PC-9 (cell line): ENCODE results near the gene ANGPTL3. TPM values are rescaled to one million over a fixed set of nuclear protein-coding genes. Genes with fewer than 3 reads are reported as not detected.

Experiments used
- BruUV-seq: library from RNA; stranded (reverse); fragments of 400-500 nt; replicated peaks from 2 replicates; lab custom pipeline; 2021; lab: Mats Ljungman, UMichigan
- CTCF ChIA-PET: fragments of 300-600 bp; sonication (Branson Sonifier 250); formaldehyde crosslinking; loops from one replicate; lab custom pipeline; 2022; ENCODE audit warnings: antibody characterized with exemption; lab: Charles Lee
- POLR2A ChIA-PET: fragments of 300-600 bp; sonication (Branson Sonifier 250); formaldehyde crosslinking; loops from one replicate; lab custom pipeline; 2022; ENCODE audit warnings: antibody characterized with exemption; ENCODE audit not compliant: unreplicated experiment; lab: Charles Lee
- DNase-seq, 2 experiments: peaks; one replicate each; pipeline versions ENCODE4 v3.0.0 to v3.0.0-alpha.2; 2015 to 2022; ENCODE audit warnings: mixed read lengths in 1 of 2
- H2AFZ ChIP-seq: fragments of 200-600 bp; sonication (generic); 2 replicates; pipeline ENCODE4 v1.8.1; 2017; ENCODE audit warnings: antibody characterized with exemption
- H3F3A ChIP-seq: fragments of 200-600 bp; sonication (generic); 2 replicates; pipeline ENCODE4 v1.8.1; 2017; ENCODE audit warnings: antibody characterized with exemption, mild to moderate bottlenecking, low read depth; ENCODE audit not compliant: insufficient read depth
- H3K27ac ChIP-seq: fragments of 200-600 bp; sonication (generic); 2 replicates; pipeline ENCODE4 v1.6.1; 2016; ENCODE audit warnings: mixed run types
- H3K27me3 ChIP-seq: fragments of 200-600 bp; sonication (generic); 2 replicates; pipeline ENCODE4 v1.6.1; 2016; ENCODE audit warnings: low read depth, mixed run types; ENCODE audit not compliant: insufficient read depth
- H3K36me3 ChIP-seq: fragments of 200-600 bp; sonication (generic); 2 replicates; pipeline ENCODE4 v1.6.1; 2016; ENCODE audit warnings: low read depth, mixed run types
- H3K4me1 ChIP-seq: fragments of 200-600 bp; sonication (generic); replicated peaks from 2 replicates; pipeline ENCODE4 v1.6.1; 2016; ENCODE audit warnings: mixed run types; ENCODE audit not compliant: insufficient read depth
- H3K4me2 ChIP-seq: fragments of 200-600 bp; sonication (generic); 2 replicates; pipeline ENCODE4 v1.6.1; 2017; ENCODE audit warnings: mixed run types
- H3K4me3 ChIP-seq: fragments of 200-600 bp; sonication (generic); 2 replicates; pipeline ENCODE4 v1.6.1; 2016; ENCODE audit warnings: mixed run types
- H3K79me2 ChIP-seq: fragments of 200-600 bp; sonication (generic); 2 replicates; pipeline ENCODE4 v1.6.1; 2017; ENCODE audit warnings: low read depth, mixed run types
- H3K9me2 ChIP-seq: fragments of 200-600 bp; sonication (generic); 2 replicates; pipeline ENCODE4 v1.8.1; 2017; ENCODE audit warnings: mild to moderate bottlenecking; ENCODE audit not compliant: insufficient read depth
- H3K9me3 ChIP-seq: fragments of 200-600 bp; sonication (generic); 2 replicates; pipeline ENCODE4 v1.8.1; 2016; ENCODE audit warnings: low read depth; ENCODE audit not compliant: insufficient read depth
- H4K20me1 ChIP-seq: fragments of 200-600 bp; sonication (generic); 2 replicates; pipeline ENCODE4 v1.8.1; 2017; ENCODE audit not compliant: insufficient read depth
- EZH2 ChIP-seq: fragments of 200-600 bp; sonication (generic); IDR thresholded peaks from 2 replicates; pipeline ENCODE4 v1.8.0; 2017; ENCODE audit warnings: antibody characterized with exemption, low read depth
- intact Hi-C: fragments of 100-400 bp; cut with micrococcal nuclease; formaldehyde crosslinking; loops from one replicate; pipeline ENCODE4 v1.10.0; 2022; ENCODE audit not compliant: unreplicated experiment
- total RNA-seq: library from RNA; stranded (reverse); gene quantifications from 2 replicates; pipeline ENCODE4 v1.2.3, GENCODE V29; 2021
- TF ChIP-seq, protein P1 (sequence below): fragments of 200-600 bp; sonication (generic); conservative IDR thresholded peaks from 2 replicates; pipeline ENCODE4 v1.6.1; 2017; ENCODE audit warnings: mixed run types, antibody characterized with exemption, mild to moderate bottlenecking, moderate library complexity

ANGPTL3 gene
- total RNA-seq, 1 experiment from 2014 or later = not detected

DNA sequence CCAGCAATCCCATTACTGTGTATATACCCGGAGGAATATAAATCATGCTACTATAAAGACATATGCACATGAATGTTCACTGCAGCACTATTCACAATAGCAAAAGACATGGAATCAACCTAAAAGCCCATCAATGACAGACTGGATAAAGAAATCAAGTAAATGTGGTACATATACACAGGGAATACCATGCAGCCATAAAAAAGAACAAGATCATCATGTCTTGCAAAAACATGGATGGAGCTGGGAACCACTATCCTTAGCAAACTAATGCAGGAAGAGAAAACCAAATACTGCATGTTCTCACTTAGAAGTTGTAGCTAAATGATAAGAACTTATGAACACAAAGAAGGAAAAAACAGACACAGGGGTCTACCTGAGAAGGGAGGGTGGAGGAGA is 6.4 kb upstream of the ANGPTL3 start:
- H2AFZ ChIP-seq = no peak overlapping the region
- BruUV-seq = no TSS peak
- no peaks in the 10 kb centered on the region; the same call in 1 of the 2 replicates for H3K9me2 ChIP-seq
- H3K36me3 ChIP-seq = no peaks in the 10 kb centered on the region
- H3F3A ChIP-seq = no peaks in the 10 kb centered on the region
- H3K27me3 ChIP-seq = no peaks in the 10 kb centered on the region
- H4K20me1 ChIP-seq = no peaks in the 10 kb centered on the region
- no peak overlapping the region for H3K27ac ChIP-seq
- no peaks in the 10 kb centered on the region for H3K9me3 ChIP-seq
- ChIA-PET POLR2A (no interaction called here), CTCF (no interaction called here)
- no peaks in the 10 kb centered on the region for H3K4me1 ChIP-seq
- no peak for TF ChIP-seq EZH2
- TF ChIP-seq, protein P1, sequence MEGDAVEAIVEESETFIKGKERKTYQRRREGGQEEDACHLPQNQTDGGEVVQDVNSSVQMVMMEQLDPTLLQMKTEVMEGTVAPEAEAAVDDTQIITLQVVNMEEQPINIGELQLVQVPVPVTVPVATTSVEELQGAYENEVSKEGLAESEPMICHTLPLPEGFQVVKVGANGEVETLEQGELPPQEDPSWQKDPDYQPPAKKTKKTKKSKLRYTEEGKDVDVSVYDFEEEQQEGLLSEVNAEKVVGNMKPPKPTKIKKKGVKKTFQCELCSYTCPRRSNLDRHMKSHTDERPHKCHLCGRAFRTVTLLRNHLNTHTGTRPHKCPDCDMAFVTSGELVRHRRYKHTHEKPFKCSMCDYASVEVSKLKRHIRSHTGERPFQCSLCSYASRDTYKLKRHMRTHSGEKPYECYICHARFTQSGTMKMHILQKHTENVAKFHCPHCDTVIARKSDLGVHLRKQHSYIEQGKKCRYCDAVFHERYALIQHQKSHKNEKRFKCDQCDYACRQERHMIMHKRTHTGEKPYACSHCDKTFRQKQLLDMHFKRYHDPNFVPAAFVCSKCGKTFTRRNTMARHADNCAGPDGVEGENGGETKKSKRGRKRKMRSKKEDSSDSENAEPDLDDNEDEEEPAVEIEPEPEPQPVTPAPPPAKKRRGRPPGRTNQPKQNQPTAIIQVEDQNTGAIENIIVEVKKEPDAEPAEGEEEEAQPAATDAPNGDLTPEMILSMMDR = no peak
- no peak for DNase-seq
- H3K4me2 ChIP-seq = no peak overlapping the region
- H3K4me3 ChIP-seq = no peak overlapping the region
- intact Hi-C loops = no loop called here
- no peaks in the 10 kb centered on the region for H3K79me2 ChIP-seq

DNA sequence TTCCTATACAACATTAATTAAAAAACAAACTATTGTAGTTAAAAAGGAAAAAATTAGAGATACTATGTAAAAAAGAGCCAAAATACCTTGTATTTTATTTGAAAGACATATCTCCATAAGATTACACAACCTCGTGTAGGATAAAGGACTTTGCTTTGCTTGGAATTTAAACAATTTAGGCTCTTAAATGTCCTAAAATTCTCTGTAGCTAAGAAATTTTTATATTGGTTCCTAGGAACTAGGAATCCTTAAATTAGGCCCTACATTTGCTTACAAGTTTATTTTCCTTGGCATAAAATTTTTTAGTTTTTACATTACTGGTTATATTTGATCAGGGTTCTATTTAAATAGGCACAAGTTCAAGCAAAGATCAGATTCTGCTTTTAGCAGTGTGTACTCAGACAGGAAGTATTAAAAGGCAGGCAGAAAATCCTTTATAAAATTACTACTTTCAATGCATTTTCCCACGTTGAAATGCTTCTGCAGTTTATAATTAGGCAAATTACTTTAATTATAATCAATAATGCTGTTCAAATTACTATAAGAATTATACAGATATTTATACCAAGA is 3.4 kb upstream of the ANGPTL3 start:
- CTCF ChIA-PET = no interaction called here
- POLR2A ChIA-PET = no interaction called here
- Histone ChIP-seq H3F3A (no peaks in the 10 kb centered on the region), H3K79me2 (no peaks in the 10 kb centered on the region), H3K9me3 (no peaks in the 10 kb centered on the region), H3K27me3 (no peaks in the 10 kb centered on the region), H3K4me3 (no peak overlapping the region), H3K9me2 (no peaks in the 10 kb centered on the region), H3K4me1 (no peaks in the 10 kb centered on the region), H3K27ac (no peak overlapping the region), H3K4me2 (no peak overlapping the region), H2AFZ (no peak overlapping the region), H3K36me3 (no peaks in the 10 kb centered on the region), H4K20me1 (no peaks in the 10 kb centered on the region)
- no peak for TF ChIP-seq EZH2
- DNase-seq = no peak
- intact Hi-C loops = no loop called here
- BruUV-seq = no TSS peak

DNA sequence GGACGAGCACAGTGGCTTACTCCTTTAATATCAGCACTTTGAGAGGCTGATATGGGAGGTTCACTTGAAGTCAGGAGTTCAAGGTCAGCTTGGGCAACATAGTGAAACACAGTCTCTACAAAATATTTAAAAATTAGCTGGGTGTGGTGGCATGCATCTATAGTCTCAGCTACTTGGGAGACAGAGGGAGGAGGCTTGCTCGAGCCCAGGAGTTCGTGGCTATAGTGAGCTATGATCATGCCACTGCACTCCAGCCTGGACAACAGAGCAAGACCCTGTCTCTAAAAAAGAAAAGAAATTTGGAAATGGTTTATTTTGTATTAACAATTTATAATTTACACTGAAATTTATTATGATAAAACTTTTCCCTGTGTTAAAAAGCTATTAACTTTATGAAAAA is 1.7 kb upstream of the ANGPTL3 start:
- ChIA-PET CTCF (no interaction called here), POLR2A (interaction anchor here (0.6 kb wide), 1 partner anchor 35 kb away, joined by 4 read pairs; no protein-coding TSS in a partner anchor)
- Histone ChIP-seq H3K9me3 (no peaks in the 10 kb centered on the region), H3K4me3 (no peak overlapping the region), H3K4me1 (no peaks in the 10 kb centered on the region), H3K4me2 (no peak overlapping the region), H3K27ac (no peak overlapping the region), H3K36me3 (no peaks in the 10 kb centered on the region), H3K79me2 (no peaks in the 10 kb centered on the region), H3K27me3 (no peaks in the 10 kb centered on the region), H3F3A (no peaks in the 10 kb centered on the region), H2AFZ (no peak overlapping the region), H4K20me1 (no peaks in the 10 kb centered on the region), H3K9me2 (no peaks in the 10 kb centered on the region)
- TF ChIP-seq, protein P1 = no peak
- TF ChIP-seq EZH2 = no peak
- no TSS peak for BruUV-seq
- intact Hi-C loops = no loop called here
- DNase-seq = no peak

DNA sequence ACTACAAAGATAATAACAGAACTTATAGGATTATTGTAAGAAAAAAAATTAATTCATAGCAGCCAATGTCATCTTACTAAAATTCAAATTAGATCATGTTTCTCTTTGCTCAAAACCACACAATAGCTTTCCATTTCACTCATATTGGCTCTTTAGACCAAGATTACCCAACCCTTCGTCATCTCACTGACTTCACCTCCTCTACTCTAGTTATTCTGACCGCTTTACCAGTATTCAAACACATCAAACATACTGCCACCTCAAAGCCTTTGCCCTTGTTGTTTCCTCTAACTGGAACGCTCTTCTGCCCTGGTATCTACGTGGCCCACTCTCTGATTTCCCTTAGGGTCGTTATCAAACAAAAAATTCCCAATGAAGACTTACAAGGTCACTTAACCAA is 1.7 kb downstream of the ANGPTL3 start:
- H3K27ac ChIP-seq = no peak overlapping the region
- H3K4me2 ChIP-seq = no peak overlapping the region
- intact Hi-C loops = no loop called here

More for the DNA sequence above, 1.7 kb downstream of the ANGPTL3 start:
- Histone ChIP-seq H3K4me3 (no peak overlapping the region), H3K9me2 (no peaks in the 10 kb centered on the region), H3K27me3 (no peaks in the 10 kb centered on the region), H3K9me3 (no peaks in the 10 kb centered on the region), H3K4me1 (no peaks in the 10 kb centered on the region), H3K36me3 (no peaks in the 10 kb centered on the region), H4K20me1 (no peaks in the 10 kb centered on the region), H3K79me2 (no peaks in the 10 kb centered on the region), H2AFZ (no peak overlapping the region), H3F3A (no peaks in the 10 kb centered on the region)
- BruUV-seq = no TSS peak
- ChIA-PET POLR2A (no interaction called here), CTCF (no interaction called here)
- no peak for DNase-seq
- TF ChIP-seq, protein P1 = no peak
- TF ChIP-seq EZH2 = no peak
